Activated CD4-positive, alpha-beta T cell treated with anti-CD3 and anti-CD28 coated beads, Interleukin-2, Interleukin-4, amounts not matched to agents 100 ng/mL and 50 ng/mL, durations not matched to agents 16 hours and 8 hours (primary cell): ENCODE results near the gene DLEU7.

ENCODE experiments used
- DNase-seq: peaks from one replicate; pipeline ENCODE4 v3.0.0-alpha.2; 2020; ENCODE audit warnings: low spot score

Gene DLEU7

DNA sequence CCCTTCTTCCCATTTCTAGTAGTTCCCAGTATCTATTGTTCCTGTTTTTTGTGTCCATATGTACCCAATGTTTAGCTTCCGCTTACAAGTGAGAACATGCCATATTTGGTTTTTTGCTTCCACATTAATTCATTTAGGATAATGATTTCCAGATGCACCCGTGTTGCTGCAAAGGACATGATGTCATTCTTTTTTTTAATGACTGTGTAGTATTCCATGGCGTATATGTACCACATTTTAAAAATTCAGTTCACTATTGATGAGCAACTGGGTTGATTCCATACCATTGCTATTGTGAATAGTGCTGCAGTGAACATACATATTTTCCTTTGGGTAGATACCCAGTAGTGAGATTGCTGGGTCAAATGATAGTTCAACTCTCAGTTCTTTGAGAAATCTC lies 50.5 kb downstream of the DLEU7 start:
- no peak for DNase-seq

DNA sequence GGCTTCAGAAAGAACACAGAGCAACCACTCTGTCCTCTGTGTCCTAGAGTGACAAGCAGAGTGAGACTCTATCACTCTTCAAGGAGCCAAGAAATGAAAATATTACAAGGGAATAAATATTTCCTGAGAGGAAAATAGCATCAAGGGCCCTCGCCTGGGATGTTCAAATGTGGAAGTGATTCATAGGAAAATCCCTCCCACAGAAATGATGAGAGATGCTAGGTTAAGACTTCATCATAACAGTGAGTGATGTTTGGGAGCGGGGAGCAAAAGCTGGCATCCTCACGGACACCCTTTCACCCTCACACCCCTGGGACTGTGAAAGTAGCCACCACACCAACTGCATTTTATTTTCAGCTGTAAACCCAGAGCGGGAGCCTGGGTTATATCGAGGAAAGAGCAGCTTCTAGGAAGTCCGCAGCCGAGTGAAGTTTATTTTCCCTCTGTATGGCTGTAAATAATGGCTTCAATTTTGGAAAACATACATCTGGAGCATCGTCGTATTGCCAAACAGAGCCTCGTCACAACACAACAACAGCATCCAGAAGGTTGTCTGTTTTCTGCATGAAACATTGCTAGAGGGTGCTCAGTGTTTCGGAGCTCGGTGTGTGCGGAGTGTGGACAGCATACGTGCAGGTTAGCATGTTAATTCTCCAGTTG lies 54.8 kb downstream of the DLEU7 start:
- DNase-seq: no peak

DNA sequence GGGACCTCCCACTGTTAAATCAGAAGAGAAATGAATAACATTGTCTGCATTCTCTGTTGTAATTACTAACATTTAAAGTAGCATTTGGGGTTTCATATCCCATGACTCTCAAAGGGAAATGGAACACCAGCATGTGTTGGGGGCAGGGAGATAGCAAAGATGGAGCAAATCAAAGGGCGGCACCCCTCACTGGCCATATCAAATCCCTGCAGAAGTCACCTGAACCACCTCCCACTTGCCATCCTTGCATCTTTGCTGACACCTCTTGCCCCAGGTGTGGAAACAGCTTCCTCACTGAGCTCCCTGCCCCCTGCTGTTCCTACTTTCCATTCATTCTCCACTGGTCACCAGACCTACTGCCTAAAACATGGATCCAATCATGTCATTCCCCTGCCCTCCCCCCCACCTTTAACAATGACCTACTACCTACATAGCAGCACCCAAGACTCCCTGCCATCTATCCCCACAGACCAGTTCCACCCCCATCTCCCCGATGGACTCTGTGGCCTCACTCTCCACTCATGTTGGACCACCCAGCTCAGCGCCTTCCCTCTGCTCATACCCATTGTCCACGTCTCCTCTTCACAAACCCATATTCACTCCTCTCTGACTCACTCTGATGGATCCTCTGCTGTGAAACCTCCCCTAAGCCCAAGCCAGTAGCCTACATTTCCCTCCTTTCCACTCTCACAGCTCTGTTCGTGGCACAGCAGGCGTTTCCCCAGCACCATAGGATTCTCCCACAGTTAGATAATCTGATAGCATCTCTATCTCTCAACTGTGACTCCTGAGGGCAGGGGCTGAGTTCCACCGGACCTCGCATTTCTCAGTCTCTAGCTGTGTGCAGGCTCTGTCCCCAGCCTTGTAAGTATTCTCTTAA lies 55.9 kb downstream of the DLEU7 start:
- DNase-seq: no peak

DNA sequence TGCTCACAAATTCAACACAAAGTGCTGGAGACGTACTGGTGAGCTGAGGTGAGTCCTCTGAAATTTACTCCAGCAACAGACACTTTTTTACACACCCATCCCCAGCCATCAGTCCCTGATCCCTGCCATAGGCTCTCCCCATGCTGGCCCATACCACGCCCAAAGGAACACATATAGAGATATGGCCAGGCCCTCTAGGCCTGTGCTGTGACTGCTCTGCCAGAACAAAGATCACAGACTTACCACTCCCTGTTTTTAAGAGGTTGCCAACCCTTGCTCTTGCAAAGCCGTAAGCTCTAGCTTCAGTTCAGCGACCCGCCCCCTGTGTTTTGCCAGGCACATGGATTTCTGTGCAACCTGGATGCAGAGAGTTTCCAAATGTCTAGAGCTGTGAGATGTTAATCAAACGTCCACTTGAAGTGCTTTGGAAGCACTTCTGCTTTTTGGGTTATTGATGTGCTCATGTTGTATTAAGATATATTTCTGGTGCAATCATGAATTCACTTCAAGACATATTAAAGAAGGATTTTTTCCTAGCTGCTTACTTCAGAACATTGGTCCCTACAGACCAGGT lies 59.7 kb downstream of the DLEU7 start:
- no peak for DNase-seq

DNA sequence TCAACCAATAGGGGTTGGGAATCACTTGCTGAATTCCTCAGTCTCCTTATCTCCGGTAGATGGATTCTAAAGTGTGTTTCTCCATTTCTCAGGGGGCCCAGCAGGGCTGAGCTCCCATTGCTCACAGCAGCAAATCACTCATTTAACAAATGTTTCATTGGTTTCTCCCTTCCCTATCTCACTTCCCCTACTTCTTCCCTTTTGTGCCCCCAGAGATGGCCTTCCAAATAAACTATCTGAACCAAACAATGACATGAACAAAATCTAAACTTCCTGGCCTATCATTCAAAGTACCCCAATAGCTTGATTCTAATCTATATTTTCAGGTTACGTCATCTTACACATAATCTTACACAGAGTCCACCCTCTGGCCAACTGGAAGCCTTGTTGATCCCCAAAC lies 60.4 kb downstream of the DLEU7 start:
- no peak for DNase-seq

DNA sequence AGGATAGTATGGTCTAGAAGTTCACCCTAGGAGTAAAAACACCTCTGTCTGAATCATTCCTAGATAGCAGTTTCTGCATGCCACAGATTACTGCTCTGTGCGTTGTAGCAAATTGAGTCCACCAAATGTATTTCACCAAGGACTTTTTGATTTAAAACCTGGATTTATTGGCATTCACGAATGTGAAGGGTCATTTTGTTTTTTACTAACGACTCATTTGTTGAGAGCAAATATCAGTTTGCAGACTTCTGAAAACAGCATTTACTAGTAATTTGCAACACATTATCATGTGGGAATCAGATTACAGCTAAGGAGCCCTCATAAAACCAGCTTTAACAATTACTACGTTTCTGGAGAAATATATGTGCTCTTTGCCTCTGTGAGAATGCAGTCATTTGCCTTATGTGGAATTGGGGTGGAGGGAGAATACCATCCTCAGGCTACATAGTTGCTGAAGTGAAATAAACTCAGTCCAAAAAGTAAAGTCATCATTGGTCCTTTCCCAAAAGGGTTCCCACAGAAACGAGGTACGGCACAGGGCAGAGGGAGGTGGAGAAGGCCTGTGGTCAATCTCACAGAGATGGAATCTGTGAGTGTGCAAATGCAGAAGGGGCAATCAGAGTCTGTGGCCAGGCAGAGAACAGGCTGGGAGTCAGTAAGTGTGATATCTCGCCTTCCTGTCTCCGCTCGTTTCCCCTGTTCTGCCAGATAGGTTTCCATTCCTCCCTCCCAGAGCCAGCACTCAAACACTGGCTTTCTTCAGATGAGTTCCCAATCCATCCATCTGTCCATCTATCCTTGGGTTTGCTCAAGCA lies 63.1 kb downstream of the DLEU7 start:
- no peak for DNase-seq

DNA sequence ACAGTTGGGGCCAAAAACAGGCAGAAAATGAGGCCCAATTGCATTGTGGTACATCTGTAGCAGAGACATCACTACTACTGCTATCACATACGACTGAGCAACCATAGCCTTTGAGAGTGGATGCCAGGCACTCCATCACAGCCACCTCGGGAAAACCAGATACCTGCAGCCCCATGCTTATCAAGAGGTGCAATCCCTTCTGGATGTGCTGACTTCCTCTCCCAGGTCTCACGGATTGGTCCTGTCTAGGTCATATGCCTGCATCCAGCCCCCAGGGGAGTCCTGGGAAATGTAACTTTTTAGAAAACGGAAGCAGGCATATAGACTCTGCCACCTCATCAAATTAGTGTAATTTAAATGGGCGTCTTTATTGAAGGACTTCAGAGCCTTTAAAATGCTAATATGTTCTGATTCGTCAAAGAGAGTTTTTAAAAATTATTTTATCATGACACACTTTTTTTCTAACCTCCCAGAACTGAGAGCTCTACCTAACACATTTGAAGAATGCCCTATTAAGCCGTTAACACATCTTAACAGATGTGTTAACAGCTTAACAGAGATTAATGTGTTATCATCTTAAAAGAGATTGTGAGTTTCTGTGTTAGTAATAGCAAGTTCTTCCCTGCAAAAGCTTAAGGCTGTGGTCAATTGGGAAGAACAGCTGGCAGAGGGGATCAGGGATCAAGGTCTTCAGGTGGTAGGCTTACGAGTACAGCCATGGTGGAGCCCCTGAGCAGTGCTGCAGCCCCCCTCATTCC lies 63.9 kb downstream of the DLEU7 start:
- DNase-seq: no peak
